OCI-LY7 (cell line): ENCODE results near the gene CDON. TPM values are rescaled to one million over a fixed set of nuclear protein-coding genes. Genes with fewer than 3 reads are reported as not detected.

Experiments
- BruUV-seq: library from RNA; stranded (reverse); fragments of 400-500 nt; replicated peaks from 2 replicates; lab custom pipeline; 2021; lab: Mats Ljungman, UMichigan
- CTCF ChIA-PET: fragments of 300-600 bp; sonication (Branson Sonifier 250); formaldehyde crosslinking; loops from one replicate; lab custom pipeline; 2022; ENCODE audit warnings: antibody characterized with exemption; ENCODE audit not compliant: unreplicated experiment; lab: Charles Lee
- POLR2A ChIA-PET: fragments of 300-600 bp; sonication (Branson Sonifier 250); formaldehyde crosslinking; loops from one replicate; lab custom pipeline; 2022; ENCODE audit warnings: antibody characterized with exemption; lab: Charles Lee
- DNase-seq: peaks from one replicate; pipeline ENCODE4 v3.0.0-alpha.2; 2015; ENCODE audit warnings: low spot score
- H2AFZ ChIP-seq: fragments of 200-600 bp; sonication (generic), shearing (Covaris generic); 2 replicates; pipeline ENCODE4 v1.6.1; 2014; ENCODE audit warnings: mild to moderate bottlenecking, antibody characterized with exemption, low read length, moderate library complexity
- H3K27ac ChIP-seq: fragments of 200-600 bp; sonication (generic); 2 replicates; pipeline ENCODE4 v1.5.1; 2014; ENCODE audit warnings: mixed run types, low read depth, mild to moderate bottlenecking, moderate library complexity, low read length, inconsistent platforms; ENCODE audit not compliant: poor library complexity, severe bottlenecking
- H3K36me3 ChIP-seq: fragments of 200-600 bp; sonication (generic); 2 replicates; pipeline ENCODE4 v1.6.1; 2014; ENCODE audit warnings: mild to moderate bottlenecking, antibody characterized with exemption, low read length, moderate library complexity, mixed read lengths; ENCODE audit not compliant: insufficient read depth
- H3K4me1 ChIP-seq: fragments of 200-600 bp; sonication (generic); 2 replicates; pipeline ENCODE4 v1.5.1; 2014; ENCODE audit warnings: mild to moderate bottlenecking, low read length; ENCODE audit not compliant: insufficient read depth, poor library complexity, severe bottlenecking
- H3K4me2 ChIP-seq: fragments of 200-600 bp; sonication (generic); 2 replicates; pipeline ENCODE4 v1.6.1; 2014; ENCODE audit warnings: mild to moderate bottlenecking, low read length
- H3K4me3 ChIP-seq: fragments of 200-600 bp; sonication (generic); 2 replicates; pipeline ENCODE4 v1.5.1; 2014; ENCODE audit warnings: mild to moderate bottlenecking, low read depth, low read length; ENCODE audit not compliant: poor library complexity, severe bottlenecking
- H3K79me2 ChIP-seq: fragments of 200-600 bp; sonication (generic); 2 replicates; pipeline ENCODE4 v1.6.1; 2016; ENCODE audit warnings: low read depth, mild to moderate bottlenecking, low read length, moderate library complexity, mixed read lengths; ENCODE audit not compliant: insufficient read depth
- H3K9me2 ChIP-seq: fragments of 200-600 bp; sonication (generic); 2 replicates; pipeline ENCODE4 v1.6.1; 2016; ENCODE audit warnings: mild to moderate bottlenecking, low read length, mixed read lengths; ENCODE audit not compliant: insufficient read depth
- H3K9me3 ChIP-seq: fragments of 200-600 bp; sonication (generic); 2 replicates; pipeline ENCODE4 v1.6.1; 2014; ENCODE audit warnings: mild to moderate bottlenecking, mixed run types, low read length, mixed read lengths
- H4K20me1 ChIP-seq: fragments of 200-600 bp; sonication (generic); 2 replicates; pipeline ENCODE4 v1.6.1; 2014; ENCODE audit warnings: mild to moderate bottlenecking, antibody characterized with exemption, low read length, moderate library complexity, mixed read lengths; ENCODE audit not compliant: insufficient read depth
- EZH2phosphoT487 ChIP-seq: fragments of 200-600 bp; sonication (generic); IDR thresholded peaks from 2 replicates; pipeline ENCODE4 v1.6.1; 2018; ENCODE audit warnings: low read depth, borderline replicate concordance, mild to moderate bottlenecking, mixed run types, antibody characterized with exemption, low read length, moderate library complexity, mixed read lengths
- intact Hi-C: fragments of 100-400 bp; cut with micrococcal nuclease; formaldehyde crosslinking; loops from one replicate; pipeline ENCODE4 v1.10.0; 2022; ENCODE audit not compliant: unreplicated experiment
- total RNA-seq, 2 experiments: library from RNA; depleted of rRNA in 1 of 2; stranded (reverse); fragments of >200 nt in 1 of 2; shearing (Covaris generic) in 1 of 2; gene quantifications; 2 replicates each; pipeline ENCODE4 v1.2.3, GENCODE V29; 2014 to 2022
- TF ChIP-seq, protein P1 (sequence below): fragments of 200-600 bp; sonication (generic); conservative IDR thresholded peaks from 2 replicates; pipeline ENCODE4 v1.5.1; 2014; ENCODE audit warnings: mild to moderate bottlenecking, antibody characterized with exemption, low read length, moderate library complexity, mixed read lengths

Gene CDON
- total RNA-seq, 2 experiments from 2014 or later, result 1.5 to 2.5 TPM

DNA sequence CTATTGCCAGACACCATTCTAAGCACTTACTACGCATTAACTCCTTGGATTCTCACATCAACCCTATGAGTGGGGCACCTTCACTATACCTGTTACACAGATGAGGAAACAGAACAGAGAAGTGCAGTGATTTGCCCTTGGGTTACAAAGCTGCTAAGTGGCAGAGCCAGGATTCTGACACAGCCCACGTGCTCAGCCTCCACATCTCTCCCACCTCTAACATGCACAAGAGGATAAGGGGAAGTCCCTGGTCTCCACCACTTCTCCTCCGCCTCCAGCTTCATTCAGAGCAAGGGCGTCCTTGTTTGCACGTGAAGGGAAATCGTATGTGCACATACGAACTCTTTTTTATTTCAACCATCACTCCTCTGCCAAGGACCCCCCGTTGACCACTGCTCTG, 53.7 kb downstream of the CDON start:
- H3K4me2 ChIP-seq, result no peak overlapping the region
- no TSS peak for BruUV-seq
- H3K4me1 ChIP-seq, result no peaks in the 10 kb centered on the region
- intact Hi-C loops, result no loop called here
- no peaks in the 10 kb centered on the region for H3K9me2 ChIP-seq
- no peaks in the 10 kb centered on the region for H3K9me3 ChIP-seq
- H2AFZ ChIP-seq, result no peak overlapping the region
- no peaks in the 10 kb centered on the region for H3K36me3 ChIP-seq
- CTCF ChIA-PET, result no interaction called here
- no peaks in the 10 kb centered on the region for H4K20me1 ChIP-seq
- no peak overlapping the region for H3K27ac ChIP-seq
- TF ChIP-seq EZH2phosphoT487, result no peak
- TF ChIP-seq, protein P1, sequence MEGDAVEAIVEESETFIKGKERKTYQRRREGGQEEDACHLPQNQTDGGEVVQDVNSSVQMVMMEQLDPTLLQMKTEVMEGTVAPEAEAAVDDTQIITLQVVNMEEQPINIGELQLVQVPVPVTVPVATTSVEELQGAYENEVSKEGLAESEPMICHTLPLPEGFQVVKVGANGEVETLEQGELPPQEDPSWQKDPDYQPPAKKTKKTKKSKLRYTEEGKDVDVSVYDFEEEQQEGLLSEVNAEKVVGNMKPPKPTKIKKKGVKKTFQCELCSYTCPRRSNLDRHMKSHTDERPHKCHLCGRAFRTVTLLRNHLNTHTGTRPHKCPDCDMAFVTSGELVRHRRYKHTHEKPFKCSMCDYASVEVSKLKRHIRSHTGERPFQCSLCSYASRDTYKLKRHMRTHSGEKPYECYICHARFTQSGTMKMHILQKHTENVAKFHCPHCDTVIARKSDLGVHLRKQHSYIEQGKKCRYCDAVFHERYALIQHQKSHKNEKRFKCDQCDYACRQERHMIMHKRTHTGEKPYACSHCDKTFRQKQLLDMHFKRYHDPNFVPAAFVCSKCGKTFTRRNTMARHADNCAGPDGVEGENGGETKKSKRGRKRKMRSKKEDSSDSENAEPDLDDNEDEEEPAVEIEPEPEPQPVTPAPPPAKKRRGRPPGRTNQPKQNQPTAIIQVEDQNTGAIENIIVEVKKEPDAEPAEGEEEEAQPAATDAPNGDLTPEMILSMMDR, result no peak
- POLR2A ChIA-PET, result interaction anchor here (1.2 kb wide), 1 partner anchor 27 kb away, joined by 3 read pairs; no protein-coding TSS in a partner anchor
- H3K79me2 ChIP-seq, result no peaks in the 10 kb centered on the region
- no peak overlapping the region for H3K4me3 ChIP-seq
- DNase-seq, result no peak

DNA sequence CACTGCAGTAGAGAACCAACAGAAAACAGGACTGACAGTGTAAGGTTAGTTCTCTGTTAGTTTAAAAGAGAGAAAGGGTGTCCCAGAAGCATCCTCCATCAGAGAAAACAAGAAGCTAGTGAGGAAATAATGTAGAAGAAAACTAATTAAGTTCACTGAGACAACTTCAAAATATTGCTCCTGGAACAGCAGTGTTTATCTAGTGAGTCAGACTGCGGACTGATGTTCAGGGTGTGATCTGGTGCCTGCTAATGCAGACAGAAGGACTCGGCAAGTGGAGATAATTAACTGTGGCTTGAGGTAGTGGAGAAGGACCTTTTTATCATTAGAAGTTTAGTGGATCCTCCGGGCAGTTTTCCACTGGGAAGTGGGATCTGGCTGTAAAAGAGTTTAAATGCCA, 55.4 kb downstream of the CDON start:
- Histone ChIP-seq H3K9me3 (no peaks in the 10 kb centered on the region), H4K20me1 (no peaks in the 10 kb centered on the region), H3K9me2 (no peaks in the 10 kb centered on the region), H3K4me3 (no peak overlapping the region), H3K4me1 (no peaks in the 10 kb centered on the region), H3K4me2 (no peak overlapping the region), H3K36me3 (no peaks in the 10 kb centered on the region), H2AFZ (no peak overlapping the region), H3K79me2 (no peaks in the 10 kb centered on the region), H3K27ac (no peak overlapping the region)
- TF ChIP-seq, protein P1, result no peak
- TF ChIP-seq EZH2phosphoT487, result no peak
- ChIA-PET POLR2A (no interaction called here), CTCF (no interaction called here)
- intact Hi-C loops, result no loop called here
- no TSS peak for BruUV-seq
- no peak for DNase-seq

DNA sequence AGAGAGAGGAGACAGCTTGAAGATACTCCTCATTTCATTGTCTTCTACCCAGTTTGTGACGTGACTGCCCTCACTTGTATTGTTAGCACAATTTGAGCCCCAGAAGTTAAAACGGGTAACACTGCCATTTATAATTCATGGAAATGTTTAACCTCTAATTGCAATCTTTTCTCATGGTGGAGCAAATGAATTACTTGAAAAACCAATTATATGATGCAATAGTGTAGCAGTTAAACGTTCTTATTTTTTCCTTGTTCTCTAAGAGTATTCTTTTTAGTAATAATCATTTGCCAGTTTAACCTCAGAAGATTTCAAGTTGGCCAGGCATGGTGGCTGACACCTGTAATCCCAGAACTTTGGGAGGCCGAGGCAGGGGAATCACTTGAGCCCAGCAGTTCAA, 56.6 kb downstream of the CDON start:
- H3K36me3 ChIP-seq, result no peaks in the 10 kb centered on the region
- CTCF ChIA-PET, result no interaction called here
- H4K20me1 ChIP-seq, result no peaks in the 10 kb centered on the region
- no peaks in the 10 kb centered on the region for H3K9me2 ChIP-seq
- H3K27ac ChIP-seq, result no peak overlapping the region
- H3K4me2 ChIP-seq, result no peak overlapping the region
- POLR2A ChIA-PET, result no interaction called here
- BruUV-seq, result no TSS peak
- no peaks in the 10 kb centered on the region for H3K79me2 ChIP-seq
- TF ChIP-seq, protein P1, result no peak
- no peak for TF ChIP-seq EZH2phosphoT487
- intact Hi-C loops, result no loop called here
- DNase-seq, result no peak
- H3K4me1 ChIP-seq, result no peaks in the 10 kb centered on the region
- no peaks in the 10 kb centered on the region for H3K9me3 ChIP-seq
- no peak overlapping the region for H3K4me3 ChIP-seq
- no peak overlapping the region for H2AFZ ChIP-seq
